Activated CD4-positive, alpha-beta T cell treated with anti-CD3 and anti-CD28 coated beads for 24 hours (primary cell): Measurements from ENCODE around the gene SPOPL.
"Not testable (repeated sequence)": the region's sequence is repeated elsewhere in the genome, so short reads cannot be mapped to it uniquely, and the experiment has no call there.

Experiments used
- DNase-seq, 2 donors: peaks; one replicate each; pipeline ENCODE4 v3.0.0-alpha.2; 2020; ENCODE audit warnings: low read depth in 2 of 2

The SPOPL gene

DNA sequence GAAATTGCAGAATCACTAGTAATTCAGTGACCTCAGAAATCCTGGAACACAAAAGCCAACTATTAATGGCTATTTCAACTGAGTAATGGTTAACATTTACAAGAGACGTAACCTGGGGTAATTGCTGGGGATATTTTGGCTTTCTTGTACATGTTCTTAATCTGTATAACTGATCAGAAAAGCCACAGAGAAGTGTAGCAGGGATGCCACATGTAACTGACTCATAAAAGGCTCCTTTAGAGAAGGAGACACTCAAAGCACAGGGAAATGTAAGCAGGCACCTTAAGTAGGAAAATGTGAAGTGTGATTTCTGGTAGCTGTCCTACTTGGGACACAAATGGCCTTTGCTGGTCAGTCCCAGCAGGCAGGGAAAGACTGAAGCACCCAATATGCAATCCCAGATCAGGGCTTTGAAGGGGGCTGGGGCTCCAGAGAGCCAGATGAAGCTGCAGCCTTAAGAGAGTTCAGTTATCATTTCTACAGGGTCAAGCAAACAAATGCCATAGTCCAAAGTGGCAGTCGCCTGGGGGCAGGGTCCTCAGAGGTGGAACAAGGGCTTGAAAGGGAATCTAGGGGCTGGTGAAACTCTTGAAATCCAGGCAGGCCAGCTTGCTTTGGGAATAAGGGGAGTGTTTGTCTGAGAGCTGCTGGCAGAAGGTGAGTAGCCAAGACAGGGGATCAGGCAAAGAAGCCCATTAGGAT lies 7.2 kb upstream of the SPOPL start:
- DNase-seq, result no peak

DNA sequence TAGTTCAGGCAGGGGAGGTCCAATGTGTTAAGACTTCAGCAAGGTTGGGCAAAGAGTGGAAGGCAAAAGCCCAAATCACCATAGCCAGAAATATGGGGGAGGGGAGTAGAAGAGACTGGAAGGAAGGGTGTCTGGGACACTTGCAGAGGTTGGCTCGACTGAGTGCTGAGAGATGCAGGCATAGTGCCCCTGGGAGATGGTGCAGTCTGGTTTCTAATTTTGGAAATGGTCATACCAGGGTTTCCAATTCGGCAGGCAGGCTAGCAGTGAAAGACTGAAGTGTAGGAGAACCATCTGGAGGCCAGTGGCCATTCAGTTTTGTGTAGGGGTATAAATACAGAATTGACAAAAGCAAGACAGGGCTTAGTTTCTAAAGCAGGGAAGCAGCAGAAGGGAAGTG lies 6.2 kb upstream of the SPOPL start:
- DNase-seq, result no peak

DNA sequence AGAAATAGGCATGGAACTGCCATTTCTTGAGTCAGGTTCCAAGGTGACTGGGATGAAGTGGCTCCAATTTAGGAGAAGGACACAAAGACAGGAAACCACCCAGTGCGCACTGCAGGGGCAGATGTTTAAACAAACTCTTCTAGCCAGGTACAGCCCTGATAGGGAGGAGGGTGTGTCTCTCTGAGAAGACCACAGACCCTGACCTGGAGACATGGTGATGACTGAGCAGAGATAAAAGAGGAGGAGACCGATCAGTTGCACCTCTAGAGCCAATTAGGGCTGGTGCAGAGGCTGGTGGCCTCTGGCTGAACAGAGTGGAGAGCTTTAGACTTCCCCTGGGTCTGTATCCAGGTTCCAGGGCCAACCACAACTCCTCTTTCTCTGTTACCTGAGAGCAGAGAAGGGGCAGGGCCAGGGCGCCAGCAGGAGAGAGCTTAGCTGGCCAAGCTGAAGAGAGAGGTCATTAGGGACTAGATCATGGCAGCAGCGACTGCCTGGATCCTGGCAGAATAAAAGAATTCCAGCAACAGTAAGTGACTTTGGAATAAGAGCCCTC lies 5.4 kb upstream of the SPOPL start:
- DNase-seq, result no peak

DNA sequence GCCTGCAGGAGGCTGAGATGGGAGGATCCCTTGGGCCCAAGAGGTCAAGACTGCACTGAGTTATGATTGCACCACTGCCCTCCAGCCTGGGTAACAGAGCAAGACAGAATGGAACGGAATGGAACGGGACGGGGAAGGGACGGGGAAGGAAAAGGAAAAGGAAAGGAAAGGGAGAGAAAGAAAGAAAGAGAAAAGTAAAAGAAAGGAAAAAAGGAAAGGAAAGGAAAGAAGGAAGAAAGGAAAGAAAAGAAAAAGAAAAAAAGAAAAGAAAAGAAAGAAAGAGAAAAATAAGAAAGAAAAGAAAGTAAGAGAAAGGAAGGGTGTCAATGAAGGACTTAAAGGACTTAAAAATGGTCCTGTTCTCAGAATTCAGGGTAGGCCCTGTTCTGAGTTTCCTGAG lies 4.3 kb upstream of the SPOPL start:
- DNase-seq, result no peak

DNA sequence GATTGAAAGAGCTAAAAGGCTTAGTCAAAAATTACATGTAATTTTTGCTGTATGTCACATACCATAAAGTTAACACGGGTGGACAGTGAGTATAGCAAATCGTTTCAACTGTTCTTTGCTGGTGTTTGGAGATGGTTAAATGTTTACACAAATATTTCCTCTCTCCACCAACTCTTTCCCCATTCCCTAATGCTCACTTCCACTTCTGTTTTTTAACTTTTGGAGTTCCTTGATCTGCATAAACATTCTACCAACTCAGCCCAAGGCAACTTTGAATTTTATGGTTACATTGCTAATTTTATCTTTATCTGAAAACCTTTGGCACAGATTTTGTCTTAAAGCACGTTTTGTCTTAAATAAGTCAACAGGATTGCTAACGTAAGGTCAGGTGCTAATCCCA lies 1.9 kb upstream of the SPOPL start:
- DNase-seq, result no peak

DNA sequence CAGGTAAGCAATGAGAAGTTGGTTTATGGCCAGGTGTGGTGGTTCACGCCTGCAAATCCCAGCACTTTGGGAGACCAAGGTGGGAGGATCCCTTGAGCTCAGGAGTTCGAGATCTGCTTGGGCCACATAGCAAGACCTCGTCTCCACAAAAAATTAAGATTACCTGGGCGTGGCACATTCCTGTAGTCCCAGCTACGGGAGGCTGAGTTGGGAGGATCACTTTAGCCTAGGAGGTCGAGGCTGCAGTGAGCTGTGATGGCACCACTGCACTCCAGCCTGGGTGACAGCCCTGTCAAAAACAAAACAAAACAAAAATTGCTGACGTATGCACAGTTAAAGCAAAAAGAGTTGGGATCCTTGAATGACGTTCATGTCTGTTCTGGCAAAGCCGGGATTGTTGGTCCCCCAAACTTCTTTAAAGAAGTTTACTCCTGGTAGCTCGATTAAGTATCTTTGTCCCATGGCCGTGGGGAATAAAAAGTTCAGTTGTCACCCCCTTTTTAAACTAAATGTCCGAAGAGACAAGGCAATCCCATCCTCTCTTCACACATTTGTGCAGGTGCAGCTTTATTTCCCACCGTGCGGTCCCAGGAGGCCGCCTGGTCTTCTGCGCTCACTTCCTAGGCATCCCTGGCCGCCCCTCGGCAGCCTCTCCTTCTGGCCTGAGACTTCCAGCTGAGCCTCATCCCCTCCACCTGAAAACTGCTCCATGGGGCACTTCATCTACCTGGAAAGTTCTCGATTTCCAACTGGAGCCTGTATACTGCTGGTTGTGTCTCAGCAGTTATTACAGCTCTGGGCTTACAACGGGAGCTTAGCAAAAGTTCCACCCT lies 762 bp upstream of the SPOPL start:
- DNase-seq, result no peak

DNA sequence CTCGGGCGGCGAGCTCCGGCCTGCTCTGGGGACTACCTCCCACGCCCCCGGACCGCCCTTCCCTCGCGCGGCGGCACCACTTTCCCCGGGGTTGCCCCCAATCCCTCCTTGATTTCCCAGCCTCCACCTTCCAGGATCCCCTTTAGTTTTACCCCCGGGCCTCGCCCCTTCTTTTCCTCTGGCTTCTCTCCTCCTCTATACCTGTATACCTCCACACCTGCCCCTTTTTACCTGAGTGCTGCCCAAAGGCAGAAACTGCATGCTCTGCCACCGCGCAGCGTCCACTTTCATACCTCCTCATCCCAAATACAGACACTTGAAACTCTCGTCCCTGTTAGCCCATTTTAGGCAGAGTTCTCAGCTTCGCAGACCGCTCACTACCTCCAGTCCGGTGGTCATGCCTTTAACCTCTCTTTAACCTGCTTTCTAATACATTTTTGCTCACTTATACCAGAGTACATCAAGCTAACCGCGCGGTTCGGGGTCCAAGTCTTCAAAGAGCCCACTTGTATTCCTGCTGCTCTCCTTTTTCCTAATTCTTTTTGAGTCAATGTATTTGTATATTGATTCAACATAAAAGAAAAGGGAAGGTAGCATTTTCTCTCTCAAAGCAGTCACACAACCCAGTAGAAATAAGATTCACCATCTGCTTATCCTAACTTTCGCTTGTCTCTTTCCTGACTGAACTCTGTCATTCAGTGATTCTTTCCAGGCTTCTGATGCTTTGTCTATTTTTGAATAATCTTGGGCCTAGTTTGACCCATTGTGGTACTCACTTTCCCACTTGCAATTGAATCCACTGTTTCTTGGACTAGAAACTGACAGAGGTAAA lies 901 bp downstream of the SPOPL start:
- no peak for DNase-seq

DNA sequence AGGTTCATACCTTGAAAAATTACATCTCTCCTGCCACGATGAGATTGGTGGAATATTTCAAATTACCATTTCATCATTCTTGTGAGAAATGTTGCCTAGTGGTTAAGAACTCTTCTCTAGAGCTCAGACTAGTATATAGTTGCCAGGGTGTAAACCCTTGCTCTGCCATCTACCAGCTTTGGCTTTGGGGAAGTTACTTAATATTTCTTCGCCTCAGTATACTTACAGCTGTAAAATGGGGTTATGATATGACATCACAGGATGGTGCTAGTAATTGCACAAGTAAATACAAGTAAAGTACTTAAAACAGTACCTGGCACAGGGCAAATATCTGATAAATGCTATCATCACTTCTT lies 1.5 kb downstream of the SPOPL start:
- DNase-seq, result no peak

DNA sequence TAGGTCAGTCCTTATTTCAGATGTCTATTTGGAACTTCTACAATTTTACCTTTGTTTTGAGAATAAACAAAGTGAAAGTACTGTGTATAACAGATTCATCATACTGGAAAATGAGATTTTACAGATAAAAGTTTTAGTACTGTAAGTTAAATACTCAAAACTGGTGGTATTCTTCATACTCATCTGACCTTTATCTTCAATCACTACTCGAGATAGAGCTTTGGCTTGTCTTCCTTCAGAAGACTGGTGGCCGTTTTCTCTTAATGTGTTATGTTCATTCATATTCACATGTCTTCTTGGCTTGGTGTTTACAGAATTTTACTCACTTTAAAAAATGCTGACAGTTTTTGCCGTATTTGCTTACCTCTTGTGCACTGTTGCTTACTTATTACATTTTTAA lies 2.1 kb downstream of the SPOPL start:
- DNase-seq, result no peak

DNA sequence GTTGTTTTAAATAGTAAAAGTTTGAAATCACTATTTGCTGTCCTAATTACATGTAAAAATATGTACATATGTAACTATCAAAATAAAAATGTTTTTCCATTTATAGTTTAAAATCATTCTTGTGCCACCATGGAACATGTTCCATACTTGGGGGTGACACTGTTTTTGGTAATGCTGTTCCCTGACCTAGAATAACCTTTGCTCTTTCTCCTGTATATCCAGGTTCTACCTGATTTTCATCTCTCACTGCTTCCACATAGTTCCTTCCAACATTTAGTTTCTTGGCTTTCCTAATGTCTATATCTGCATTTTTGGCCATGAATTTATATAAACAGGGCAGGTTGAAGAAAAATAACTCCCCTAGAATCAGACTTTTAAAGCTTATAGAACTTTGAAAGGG lies 2.5 kb downstream of the SPOPL start:
- no peak for DNase-seq

DNA sequence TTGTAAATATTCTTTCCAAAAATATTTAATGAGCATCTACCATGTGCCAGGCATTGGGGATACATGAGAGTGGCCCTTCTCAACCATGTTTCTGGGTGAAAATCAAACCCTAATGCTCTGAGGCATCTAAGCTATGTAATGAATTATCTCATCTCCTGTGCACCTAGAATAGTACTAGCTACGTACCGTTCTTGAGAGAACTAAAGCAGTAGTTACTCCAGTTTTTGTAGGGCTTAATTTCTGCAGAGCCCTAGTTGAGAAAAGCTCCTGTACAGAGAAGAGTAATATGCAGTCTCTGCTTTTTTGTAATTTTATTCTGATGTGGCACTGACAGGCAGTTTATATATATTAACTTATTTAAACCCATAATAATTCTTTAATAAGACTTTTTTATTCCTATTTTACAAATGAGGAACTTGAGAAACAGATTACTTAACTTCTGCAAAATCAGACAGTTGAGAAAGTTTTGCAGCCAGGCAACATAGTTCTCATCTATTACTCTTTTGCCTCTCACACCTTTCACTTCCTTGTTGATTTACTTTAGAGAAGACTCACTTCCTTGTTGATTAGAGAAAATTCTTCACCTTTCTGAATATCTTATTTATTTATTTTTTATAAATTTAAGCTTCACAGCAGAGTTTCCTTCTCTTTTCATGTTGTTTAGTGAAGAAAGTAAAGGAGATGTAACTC lies 3.1 kb downstream of the SPOPL start:
- no peak for DNase-seq

DNA sequence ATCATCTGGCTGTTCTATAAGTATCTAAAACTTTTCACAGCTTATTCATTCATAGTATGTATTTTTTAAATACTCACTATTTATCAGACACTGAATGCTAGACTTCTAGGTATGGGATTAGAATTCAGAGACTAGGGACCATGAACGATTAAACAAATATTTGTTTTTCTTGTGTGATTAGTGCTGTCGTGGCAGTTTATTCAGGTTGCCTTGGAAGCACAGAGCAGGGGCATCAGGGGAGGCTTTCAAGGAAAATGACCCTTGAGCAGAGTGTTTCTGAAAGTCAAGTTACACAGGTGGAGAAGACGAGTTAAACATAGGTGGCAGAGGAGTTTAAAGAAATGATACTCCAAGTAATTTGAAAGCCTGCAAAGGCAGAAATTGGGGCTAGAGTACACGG lies 5.7 kb downstream of the SPOPL start:
- no peak for DNase-seq

DNA sequence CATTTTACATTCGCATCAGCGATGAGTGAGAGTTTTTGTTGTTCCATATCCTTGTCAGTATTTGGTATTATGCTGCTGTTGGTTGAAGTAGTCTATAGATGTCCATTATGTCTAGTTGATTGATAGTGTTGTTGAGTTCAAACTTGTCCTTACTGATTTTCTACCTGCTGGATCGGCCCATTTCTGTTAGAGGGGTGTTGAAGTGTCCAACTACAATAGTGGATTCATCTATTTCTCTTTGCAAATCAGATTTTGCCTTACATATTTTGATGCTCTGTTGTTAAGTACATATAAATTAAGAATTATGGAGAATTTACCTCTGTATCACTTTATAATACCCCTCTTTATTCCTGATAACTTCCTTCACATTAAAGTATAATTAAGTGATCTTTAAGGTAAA lies 8.7 kb downstream of the SPOPL start:
- no peak for DNase-seq

DNA sequence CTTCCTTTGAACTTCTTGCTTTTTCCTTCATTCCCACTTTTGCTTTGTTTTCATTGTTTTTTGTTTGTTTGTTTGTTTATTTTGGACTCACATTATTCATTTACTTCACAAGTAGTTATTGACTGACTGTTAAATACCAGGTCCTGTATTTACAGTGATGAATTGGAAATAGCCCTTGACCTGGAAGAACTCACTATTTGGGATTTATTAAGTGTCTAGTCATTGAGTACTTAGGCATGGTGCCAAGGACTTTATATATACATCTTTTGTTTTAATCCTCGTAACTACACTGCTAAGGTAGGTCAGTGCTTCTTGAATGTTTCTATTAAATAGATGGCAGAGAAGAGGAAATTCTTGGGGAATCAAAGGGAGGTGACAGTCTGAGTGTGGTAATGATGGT lies 11.1 kb downstream of the SPOPL start:
- DNase-seq, result no peak

DNA sequence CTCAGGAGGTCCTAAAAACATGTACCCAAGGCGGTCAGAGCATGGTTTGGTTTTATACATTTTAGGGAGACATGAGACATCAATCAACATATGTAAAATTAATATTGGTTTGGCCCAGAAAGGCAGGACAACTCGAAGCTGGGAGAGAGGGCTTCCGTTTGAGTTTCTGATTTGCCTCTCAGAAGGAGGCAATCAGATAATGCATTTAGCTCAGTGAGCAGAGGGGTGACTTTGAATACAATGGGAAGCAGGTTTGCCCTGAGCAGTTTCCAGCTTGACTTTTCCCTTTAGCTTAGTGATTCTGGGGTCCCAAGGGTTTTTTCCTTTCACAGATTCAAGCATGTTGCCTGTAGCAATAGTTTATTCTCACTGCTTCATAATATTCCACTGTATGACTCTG lies 12.6 kb downstream of the SPOPL start:
- no peak for DNase-seq

DNA sequence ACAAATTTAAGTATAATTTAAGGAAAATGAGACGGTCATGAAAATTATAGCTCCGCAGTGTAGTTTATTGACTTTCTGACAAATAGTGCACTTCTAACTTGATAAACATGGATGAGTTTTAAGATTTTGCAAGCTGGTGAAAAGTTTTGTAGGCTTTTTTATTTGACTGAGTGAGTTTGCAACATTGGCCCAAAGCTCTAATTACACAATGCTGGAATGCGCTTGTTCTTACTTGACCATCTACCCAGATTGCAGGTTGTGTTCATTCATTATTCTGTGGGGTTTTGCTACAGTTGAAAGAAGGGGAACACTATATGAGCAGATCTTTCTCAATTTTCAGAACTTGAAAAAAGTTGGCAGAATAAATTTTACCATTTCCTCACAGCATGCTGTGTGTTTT lies 13.5 kb downstream of the SPOPL start:
- DNase-seq, result no peak

DNA sequence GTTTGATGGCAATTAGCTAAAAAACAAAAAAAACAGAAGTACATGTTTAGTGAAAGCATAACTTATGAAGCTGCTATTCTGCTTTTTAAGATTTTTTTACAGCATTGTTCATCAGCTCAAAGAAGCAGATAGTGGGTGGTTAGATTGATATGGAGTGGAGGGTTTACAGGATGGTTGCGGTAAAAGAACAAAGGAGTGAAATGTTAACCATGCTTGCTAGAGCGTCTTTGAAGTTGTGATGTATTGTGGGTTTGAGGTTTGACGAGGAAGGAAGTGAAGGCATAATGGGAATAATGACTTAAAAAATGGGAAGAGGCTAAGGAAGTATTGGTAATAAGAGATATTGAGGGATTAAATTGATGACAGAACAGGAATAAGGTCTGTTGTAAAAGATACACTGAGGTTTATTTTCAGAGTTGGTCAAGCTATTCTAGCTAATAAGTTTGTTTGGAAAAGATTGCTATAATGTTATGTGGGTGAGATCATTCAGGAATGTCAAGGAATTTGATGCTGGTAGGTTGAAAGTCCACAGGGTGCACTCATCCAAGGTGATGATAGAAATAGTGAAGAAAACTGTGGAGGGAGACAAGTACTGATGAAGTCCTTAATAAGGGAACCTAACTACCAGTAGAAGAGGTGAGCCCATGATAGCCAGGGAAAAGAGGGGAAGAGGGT lies 14.6 kb downstream of the SPOPL start:
- DNase-seq, result no peak

DNA sequence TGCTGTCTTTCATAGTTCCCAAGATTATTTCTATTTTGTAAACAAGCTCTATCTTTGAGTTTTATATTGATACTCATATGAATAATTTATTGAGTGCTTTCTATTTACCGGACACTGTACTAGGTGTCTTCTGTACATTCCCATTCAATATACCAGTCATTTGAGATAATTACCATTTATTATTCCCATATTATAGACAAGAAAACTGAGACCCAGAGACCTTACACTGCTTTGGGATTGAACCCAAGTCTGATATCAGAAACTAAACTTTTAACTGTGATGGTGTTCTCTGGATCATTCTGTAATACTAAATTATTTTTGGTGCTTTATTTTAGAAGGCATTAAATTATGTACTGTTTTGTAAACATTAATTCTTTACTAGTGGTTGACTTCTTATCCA lies 17.3 kb downstream of the SPOPL start:
- DNase-seq, result no peak

DNA sequence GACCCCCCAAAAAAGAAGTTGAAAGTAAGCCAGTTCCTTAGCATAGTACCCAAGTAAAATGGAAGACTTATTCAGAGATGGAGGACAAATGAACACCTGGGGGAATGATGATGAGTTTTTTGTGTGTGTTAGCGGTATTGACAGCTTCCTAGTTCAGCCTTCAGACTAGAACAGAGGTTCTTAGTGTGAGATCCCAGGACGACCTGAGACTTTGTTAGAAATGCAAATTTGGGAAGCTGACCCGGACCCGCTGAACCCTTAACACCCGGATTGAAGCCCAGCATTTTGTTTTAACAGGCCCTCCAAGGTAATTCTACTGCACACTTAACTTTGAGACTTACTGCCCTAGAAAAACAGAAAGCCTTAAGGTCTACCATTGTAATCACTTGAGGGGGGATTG lies 20.3 kb downstream of the SPOPL start:
- no peak for DNase-seq

DNA sequence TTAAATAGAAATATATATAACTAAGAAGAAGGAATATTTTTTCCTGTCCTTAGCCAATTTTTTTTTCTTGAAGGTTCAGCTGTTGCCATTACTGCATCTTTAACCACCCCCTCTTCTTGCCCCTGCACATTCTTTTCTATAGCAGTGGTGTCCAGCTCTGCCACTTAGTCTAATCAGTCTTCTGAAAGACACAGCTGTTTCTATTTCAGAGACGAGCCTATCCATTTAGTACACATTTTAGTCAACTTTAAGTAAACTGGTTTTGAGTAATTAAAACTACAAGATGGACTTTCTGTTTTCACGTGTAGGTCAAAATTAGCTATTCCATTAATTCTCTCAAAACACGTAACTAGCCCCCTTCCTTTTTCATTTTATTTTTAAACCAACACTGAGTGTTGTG lies 21.0 kb downstream of the SPOPL start:
- no peak for DNase-seq

DNA sequence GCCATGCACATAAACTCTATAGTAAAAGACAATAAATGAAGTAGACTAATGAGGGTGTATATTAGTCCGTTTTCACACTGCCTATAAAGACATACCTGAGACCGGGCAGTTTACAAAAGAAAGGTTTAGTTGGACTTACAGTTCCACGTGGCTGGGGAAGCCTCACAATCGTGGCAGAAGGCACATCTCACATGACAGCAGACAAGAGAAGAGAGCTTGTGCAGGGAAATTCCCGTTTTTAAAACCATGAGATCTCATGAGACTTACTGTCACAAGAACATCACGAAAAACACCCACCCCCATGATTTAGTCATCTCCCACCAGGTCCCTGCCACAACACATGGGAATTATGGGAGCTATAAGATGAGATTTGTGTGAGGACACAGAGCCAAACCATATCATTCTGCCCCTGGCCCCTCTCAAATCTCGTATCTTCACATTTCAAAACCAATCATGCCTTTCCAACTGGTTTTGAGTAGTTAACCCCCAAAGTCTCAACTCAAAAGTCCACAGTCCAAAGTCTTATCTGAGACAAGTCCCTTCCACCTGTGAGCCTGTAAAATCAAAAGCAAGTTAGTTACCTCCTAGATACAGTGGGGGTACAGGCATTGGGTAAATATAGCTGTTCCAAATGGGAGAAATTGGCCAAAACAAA lies 21.6 kb downstream of the SPOPL start:
- not testable (repeated sequence) for DNase-seq
